Measurements from ENCODE around the gene TMEM225B.
"Not testable (repeated sequence)": the region's sequence is repeated elsewhere in the genome, so short reads cannot be mapped to it uniquely, and the experiment has no call there.

Gene TMEM225B

DNA sequence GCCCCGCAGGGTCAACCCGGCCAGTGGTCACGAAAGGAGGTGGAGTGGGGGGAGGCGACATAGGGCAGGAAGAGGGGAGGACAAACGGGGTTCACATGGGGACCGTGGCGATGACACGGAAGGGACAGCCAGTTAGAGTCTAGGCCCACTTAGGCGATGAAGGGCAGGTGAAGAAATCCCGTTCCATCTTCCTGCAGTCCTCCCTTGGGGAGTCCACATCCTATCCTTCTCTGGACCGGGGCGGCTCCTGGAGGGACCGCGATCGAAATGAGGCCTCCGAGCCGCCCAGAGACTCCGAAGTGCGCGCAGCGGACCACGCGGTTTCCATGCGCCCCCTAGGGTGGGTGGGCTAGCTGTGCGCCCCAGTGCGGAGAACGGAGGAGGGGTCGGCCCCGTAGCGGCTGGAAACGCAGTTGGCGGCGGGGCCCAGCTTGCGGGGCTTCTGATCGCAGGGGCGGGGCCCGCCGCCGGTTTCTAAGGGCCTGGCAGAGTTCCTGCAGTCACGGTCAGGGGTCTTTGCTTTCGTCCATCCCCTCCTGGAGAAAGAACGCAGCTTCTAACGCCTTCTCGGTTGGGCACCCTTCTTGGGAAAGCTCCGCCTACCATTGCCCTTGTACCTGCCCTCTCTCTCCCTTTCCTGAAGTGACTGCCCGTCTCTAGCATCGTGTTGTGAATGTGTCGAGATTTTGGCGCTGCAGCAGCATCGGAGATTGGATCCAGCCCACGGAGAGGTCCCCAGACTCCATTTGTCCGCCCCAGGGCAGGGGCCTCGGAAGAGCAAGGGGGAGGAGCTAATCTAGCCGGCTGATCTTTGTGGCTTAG is 17.9 kb upstream of the TMEM225B start:
- DNase-seq: no peak

DNA sequence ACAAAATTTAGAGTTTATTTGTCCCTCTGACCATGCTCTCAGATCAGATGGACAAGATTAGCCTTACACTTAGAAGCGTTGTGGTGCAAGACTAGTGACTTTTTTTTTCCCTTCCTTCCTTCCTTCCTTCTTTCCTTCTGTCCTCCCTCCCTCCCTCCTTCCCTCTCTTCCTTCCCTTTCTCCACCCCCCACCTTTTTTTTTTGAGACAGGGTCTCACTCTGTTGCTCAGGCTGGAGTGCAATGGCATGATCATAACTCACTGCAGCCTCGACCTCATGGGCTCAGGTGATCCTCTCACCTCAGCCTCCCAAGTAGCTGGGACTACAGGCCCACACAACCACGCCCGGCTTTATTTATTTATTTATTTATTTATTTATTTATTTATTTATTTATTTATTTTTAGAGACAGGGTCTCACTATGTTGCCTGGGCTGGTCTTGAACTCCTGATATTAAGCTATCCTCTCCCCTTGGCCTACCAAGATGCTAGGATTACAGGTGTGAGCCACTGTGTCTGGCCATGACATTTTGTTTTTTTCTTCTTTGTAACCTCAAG is 17.2 kb upstream of the TMEM225B start:
- not testable (repeated sequence) for DNase-seq

DNA sequence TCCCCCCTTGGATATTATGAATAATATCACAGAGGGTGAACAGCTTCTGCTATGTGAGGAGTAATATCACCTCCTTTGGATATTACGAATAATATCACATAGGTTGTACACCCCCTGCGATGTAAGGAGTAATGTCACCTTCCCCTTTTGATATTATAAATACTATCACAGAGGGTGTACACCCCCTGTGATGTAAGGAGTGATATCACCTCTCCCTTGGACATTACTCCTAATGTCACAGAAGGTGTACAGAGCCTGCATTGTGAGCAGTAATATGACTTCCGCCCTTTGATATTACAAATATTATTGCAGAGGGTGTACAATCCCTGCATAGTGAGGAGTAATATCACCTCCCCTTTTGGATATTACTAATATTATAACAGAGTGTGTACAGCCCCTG is 9.2 kb upstream of the TMEM225B start:
- DNase-seq: no peak

DNA sequence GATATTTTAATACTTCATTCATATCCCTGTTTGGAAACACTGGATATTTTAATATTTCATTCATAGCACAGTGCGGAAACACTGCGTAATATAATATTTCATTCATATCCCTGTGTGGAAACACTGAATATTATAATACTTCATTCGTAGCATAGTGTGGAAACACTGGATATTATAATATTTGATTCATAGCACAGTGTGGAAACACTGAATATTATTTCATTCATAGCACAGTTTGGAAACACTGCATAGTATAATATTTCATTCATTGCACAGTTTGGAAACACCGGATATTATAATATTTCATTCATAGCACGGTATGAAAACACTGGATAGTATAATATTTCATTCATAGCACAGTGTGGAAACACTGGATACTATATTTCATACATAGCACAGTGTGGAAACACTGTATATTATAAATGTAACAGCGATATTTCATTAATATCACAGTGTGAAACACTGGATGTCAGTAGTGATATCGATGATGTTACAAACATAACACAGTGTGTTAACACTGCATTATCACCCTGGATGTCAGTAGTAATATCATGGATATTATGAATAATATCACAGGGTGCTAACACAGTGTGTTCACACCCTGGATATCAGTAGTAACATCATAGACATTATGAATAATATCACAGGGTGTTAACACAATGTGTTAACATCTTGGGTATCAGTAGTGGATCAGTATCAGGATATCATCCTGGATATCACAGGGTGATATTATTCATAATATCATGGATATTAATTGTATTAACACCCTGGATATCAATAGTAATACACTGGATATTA is 2.9 kb upstream of the TMEM225B start:
- no peak for DNase-seq

DNA sequence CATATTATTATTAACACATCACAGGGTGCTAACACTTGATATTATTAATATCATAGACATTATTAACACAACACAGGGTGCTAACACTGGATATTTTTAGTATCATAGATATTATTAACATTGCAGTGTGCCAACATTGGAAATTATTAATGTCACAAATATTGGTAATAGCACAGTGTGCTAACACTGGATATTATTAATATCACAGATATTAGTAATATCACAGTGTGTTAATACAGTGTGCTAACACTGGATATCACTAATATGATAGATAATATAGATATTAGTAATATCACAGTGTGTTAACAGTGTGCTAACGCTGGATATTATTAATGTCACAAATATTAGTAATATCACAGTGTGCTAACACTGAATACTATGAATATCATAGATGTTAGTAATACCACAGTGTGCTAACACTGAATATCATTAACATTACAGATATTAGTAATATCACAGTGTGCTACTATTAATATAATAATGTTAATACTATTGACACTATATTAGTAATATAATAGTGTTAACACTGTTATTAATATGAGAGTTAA is 1.6 kb upstream of the TMEM225B start:
- DNase-seq: no peak

DNA sequence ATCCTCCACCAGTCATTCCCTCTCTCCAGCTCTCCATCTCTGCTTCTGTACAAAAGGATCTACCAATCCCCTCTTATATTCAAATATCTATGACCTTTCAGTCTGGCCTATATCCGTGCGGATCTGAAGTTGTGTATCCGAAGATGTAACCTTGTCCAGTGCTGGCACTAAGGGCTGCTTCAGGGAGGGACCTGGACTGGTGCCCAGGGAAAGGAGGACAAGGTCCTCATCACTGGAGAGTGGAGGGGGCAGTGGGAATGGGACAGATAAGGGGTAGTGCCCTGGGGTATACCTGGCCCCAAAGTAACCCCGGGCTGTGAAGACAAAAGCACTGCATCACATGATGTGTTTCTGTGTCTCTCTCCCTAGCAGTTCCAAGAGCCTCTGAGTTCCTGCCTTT is 1.8 kb downstream of the TMEM225B start:
- DNase-seq: no peak

DNA sequence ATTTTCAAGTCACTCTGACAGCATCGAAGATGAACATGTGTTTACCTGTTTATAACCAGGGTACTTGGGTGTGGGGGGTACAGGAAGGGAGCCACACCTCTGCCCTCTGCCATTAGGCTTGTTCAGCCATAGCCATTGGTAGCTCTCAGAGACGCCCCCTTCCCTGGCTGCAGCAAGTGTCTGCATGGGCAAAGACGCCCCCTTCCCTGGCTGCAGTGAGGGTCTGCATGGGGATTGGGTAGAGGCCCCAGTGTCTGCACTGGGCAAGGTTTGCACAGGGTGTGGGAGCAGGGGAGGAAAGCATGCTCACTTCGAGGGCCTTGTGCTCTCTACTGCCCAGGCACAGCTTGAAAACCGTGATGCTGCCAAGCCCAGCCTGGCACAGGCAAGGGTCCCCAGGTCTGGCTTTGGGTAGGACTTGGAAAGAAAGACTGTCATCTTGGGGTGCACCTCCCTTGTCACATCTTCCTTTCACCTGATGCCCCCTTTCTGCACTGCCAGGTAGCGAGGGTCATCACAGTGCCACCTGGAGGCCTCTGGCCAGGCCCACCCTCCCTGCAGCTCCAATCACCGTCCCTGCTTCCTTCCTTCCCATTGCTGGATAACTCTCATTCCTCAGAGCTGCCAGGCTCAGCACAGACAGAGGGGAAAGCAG is 3.7 kb downstream of the TMEM225B start:
- no peak for DNase-seq

DNA sequence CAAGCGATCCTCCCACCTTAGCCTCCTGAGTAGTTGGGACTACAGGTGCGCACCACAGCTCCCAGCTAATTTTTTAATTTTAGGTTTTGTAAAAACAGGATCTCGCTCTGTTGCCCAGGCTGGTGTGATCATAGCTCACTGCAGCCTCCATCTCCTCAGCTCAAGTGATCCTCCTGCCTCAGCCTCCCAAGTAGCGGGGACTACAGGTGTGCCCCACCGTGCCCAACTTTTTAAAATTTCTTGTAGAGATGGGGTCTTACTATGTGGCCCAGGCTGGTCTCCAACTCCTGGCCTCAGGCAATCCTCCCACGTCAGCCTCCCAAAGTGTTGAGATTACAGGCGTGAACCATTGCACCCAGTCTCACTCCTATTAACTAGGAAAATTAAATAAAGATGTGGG is 7.5 kb downstream of the TMEM225B start:
- no peak for DNase-seq

DNA sequence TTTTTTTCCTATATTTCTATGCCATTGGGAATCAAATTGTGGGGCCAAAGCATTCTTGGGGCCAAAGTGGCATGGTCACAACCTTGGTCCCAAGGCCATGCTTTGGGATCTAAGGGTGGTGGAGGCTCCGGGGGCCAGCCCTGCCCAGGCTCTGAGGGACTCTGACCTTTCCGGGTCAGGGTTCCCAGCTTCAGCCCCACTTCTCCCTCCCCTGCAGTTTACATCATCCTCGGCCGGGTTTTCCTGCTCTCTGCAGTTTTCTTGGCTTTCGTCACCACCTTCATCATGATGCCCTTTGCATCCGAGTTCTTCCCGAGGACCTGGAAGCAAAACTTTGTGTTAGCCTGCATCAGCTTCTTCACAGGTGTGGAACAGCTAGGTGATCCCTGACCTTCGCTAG is 8.5 kb downstream of the TMEM225B start:
- no peak for DNase-seq

DNA sequence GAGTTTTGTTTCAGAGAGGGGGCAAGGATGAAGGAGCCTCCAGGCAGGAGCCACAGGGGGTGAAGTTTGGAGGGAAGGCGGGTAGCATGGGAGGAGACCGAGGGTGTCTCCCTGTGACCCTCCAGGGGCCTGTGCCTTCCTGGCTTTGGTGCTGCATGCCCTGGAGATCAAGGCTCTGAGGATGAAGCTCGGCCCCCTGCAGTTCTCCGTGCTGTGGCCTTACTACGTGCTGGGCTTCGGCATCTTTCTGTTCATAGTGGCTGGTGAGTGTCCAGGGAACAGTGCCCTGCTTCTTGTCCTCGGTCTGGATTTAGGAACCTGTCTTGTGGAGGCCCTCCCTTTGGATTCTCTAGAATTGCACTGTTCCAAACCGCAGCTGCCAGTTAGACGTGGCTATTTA is 9.5 kb downstream of the TMEM225B start:
- no peak for DNase-seq

DNA sequence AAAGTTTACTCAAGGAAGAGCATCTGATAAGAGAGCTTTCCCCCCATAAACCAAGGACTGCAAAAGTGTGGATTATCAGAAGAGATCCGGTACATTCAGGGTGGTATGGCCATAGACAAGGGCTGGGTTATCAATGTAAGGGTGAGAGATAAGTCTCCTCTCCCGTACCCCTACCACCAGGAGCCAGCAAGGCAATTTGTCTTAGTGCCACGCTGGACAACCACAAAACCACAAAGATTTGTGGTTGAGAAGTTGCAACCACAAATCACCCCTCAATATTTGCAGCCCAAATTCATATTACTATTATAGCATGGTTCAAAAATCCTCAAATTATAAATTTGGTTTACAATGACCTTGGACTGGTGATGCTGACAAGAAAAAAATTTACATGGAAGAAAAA is 16.4 kb downstream of the TMEM225B start:
- no peak for DNase-seq

DNA sequence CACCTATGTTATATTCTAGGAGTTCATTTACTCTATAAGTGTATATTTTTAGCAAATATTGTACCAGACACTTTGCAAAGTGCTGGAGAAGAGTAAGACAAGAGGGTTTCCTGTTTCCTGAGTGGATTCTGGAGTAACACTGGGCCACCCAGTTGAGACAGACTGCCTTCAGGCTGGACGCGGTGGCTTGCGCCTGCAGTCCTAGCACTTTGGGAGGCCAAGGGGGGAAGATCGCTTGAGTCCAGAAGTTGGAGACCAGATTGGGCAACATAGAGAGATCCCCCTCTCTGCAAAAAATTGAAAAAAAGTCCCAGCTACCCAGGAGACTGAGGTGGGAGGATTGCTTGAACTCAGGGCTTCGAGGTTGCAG is 17.9 kb downstream of the TMEM225B start:
- DNase-seq: no peak

DNA sequence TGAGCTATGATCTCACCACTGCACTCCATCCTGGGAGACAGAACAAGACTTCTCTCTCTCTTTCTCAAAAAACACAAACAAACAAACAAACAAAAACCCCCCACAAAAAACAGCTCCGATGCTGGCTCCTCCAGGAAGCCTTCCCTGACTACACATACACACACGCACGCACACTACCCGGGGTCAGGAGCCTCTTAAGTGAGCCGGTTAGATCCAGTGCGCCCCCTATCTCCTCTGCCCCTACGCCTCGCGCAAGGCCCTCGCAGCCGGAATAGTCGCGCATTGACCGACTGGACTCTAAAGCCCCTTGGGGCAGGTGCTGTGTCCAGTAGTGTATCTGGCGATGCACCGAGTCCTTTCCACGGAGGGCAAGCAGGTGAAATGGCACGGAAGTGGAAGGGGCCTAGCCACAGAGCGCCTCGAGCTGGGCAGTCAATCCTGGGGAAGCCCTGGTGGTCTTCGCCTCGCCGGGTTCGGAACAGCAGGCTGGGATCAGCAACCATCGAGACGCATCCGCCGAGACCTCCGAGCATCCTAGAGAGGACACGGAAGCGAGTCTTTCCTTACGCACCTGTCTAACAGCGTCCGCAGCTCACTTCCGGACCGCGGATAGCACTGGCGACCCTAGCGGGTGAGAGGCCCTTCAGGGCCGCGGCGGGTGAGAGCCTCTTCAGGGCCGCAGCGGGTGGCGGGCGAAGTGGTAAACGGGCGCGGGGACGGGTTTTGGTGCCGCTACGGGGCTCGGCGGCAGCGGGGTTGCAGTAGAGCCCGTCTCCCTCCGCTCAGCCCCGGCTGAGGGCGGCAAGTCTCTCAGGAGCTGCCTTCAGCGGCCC is 18.5 kb downstream of the TMEM225B start, which contains the start of gene ZSCAN25:
Gene ZSCAN25, plus strand, starts transcription at position 588 of the 833 bp plus-strand sequence. CDS start 2,661 bp downstream, outside the sequence.
- DNase-seq: peak; percentile 77

DNA sequence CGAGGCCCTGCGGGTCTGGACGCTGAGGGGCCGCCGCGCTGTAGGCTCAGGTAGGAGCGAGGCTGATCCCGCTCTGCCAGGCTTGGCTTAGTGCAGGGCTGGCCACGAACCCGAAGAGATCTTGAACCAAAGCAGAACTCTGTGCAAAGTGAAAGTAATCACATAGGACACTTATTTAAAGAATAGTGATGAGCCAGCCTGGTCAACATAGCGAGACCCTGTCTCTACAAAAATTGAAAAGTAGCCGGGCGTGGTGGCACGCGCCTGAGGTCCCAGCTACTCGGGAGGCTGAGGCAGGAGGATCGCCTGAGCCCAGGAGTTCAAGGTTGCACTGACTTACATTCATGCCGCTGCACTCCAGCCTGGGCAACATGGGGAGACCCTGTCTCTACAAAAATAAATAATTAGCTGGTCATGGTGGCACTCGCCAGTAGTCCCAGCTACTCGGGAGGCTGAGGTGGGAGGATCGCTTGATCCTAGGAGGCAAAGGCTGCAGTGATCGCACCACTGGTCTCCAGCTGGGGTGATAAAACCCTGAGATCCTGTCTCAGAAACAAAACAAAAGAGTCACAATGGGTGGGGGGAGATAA is 19.2 kb downstream of the TMEM225B start:
- no peak for DNase-seq

DNA sequence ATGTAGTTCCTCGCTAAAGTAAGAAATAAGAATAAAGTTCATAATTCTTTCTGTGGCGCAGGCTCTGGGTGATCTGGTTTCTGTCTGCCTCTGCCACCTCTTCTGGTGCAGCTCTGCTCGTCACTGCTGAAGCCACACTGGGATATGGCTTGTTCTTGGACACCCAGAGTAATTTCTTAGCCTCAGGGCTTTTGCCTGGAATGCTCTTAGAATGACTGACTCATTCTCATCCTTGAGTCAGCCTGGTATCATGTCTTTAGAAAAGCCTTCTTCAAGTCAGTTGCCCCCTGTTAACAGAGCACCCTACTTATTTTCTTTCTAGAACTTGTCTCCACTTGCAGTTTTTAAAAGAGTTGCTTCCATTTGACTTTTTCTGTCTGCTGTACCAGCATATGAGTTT is 20.7 kb downstream of the TMEM225B start:
- DNase-seq: no peak

DNA sequence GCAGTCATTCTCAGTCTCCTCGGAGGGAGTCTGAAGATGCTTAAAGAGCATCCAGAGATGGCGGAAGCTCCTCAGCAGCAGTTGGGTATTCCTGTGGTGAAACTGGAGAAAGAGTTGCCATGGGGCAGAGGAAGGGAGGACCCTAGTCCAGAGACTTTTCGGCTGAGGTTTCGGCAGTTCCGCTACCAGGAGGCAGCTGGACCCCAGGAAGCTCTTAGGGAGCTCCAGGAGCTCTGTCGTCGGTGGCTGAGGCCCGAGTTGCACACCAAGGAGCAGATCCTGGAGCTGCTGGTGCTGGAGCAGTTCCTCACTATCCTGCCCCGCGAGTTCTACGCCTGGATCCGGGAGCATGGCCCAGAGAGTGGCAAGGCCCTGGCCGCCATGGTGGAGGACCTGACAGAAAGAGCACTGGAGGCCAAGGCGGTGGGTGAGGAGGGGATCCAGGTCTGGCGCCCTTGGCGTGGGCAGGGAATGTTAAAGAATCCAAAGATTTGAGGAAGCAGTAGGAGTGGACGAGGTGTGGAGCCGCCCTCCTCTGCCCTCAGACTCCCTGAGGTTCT is 21.6 kb downstream of the TMEM225B start:
- no peak for DNase-seq

DNA sequence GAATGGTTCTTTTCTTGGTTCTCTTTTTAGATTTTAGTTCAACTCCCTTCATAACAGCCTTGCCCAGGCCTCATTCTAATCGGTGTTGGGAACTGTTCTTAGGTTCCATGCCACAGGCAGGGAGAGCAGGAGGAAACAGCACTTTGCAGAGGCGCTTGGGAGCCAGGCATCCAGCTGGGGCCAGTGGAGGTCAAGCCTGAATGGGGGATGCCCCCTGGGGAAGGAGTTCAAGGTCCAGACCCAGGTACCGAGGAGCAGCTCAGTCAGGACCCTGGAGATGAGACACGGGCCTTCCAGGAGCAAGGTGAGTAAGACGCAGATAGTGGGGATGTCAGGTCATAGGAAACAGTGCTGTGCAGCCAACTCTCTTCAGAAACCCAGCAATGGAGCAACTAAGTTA is 23.2 kb downstream of the TMEM225B start:
- no peak for DNase-seq

DNA sequence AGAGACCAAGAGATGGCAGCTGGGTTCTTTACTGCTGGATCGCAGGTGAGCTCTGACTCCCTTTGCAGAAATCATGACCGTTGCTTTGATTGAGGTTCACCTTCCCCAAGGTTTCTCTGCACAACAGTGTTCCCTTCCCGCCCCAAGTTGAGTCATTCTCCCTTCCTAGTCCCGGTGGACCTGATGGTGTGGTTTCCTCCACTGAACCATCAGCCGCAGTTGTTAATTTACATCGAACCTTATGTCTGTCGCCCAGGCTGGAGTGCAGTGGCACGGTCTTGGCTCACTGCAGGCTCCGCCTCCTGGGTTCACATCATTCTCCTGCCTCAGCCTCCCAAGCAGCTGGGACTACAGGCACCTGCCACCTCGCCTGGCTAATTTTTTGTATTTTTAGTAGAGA is 24.5 kb downstream of the TMEM225B start:
- no peak for DNase-seq

DNA sequence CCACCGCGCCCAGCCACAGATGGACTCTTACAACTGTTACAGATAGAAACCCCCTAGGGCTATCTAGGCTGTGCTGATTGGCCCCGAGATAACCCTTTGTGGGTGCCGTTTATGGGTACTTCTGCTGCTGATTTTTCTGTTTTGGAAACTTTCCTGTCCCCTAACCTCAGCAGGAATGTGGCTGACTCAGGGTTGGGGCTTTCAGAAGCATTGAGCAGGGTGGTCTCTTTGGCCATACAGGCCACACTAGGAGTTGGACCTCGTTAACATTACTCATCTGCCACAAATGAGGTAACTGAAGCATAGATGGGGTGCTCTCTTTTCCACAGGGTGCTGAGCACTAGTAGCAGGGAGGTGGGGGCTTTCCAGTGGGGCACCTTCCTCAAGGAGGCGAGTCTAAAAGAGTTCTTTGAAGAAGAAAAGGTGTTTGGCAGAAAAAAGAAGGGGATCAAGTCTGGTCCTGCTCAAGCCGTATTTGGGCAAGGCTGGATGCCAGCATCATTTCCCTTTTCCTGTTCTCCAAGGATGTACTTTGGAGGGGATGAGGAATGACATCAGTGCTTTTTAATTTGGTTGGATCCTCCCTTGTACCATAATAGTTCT is 25.1 kb downstream of the TMEM225B start:
- no peak for DNase-seq

DNA sequence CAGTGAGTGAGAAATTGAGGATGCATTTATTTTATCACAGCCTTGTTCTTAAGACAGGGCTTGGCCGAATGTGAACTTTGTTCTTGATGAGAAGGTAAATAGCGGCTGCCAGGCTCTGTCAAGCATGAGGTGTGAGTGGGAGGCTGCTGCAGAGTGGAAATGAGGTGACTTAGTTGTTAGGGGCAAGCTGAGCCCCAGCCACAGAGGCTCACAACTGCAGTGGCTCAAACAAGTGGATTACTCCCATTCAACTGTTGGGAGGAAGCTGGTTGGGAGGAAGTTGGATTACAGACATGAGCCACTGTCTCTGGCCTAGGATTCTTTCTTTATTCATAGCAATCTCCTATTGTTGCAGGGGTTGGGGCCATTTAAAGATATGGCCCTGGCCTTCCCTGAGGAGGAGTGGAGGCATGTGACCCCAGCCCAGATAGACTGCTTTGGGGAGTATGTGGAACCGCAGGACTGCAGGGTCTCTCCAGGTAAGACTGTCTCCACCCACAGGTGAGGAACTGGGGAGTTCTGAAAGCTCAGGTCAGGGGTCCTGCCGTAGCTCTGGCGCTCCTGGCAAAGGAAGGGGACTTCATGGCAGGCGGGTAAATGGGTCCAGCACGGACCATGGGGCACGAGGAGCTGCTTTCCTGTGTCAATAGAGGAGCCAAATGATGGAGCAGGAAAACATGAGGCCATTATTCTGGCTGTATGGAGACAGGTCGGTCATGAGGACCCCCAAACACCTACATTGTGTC is 25.8 kb downstream of the TMEM225B start:
- DNase-seq: no peak

All from GF-D8 (cell line).